HAP-1 (cell line): Measurements from ENCODE around the gene PTK7.
"Not testable (repeated sequence)": the region's sequence is repeated elsewhere in the genome, so short reads cannot be mapped to it uniquely, and the experiment has no call there.

Source experiments
- DNase-seq, 2 experiments: peaks; one replicate each; pipeline ENCODE4 v3.0.0-alpha.2; 2016 to 2020; ENCODE audit warnings: low spot score in 2 of 2
- H3K27me3 ChIP-seq: fragments of 250-450 bp; sonication (Bioruptor Pico); 2 replicates; pipeline ENCODE4 v1.5.1; 2020; ENCODE audit warnings: low read depth, mild to moderate bottlenecking, moderate library complexity
- H3K36me3 ChIP-seq: fragments of 250-450 bp; sonication (Bioruptor Pico); replicated peaks from 2 replicates; pipeline ENCODE4 v1.5.1; 2020; ENCODE audit warnings: mild to moderate bottlenecking
- H3K4me1 ChIP-seq: fragments of 250-450 bp; sonication (Bioruptor Pico); 2 replicates; pipeline ENCODE4 v1.5.1; 2020; ENCODE audit warnings: mild to moderate bottlenecking
- H3K4me3 ChIP-seq: fragments of 250-450 bp; sonication (Bioruptor Pico); 2 replicates; pipeline ENCODE4 v1.5.1; 2020; ENCODE audit warnings: mild to moderate bottlenecking, moderate library complexity
- H3K9me3 ChIP-seq: fragments of 250-450 bp; sonication (Bioruptor Pico); 2 replicates; pipeline ENCODE4 v1.5.1; 2020; ENCODE audit warnings: mild to moderate bottlenecking, moderate library complexity
- in situ Hi-C: fragments of 300-500 bp; cut with MboI; formaldehyde crosslinking; loops from 3 replicates; pipeline ENCODE4 v1.14.3; 2020; ENCODE audit warnings: low sequenced_read_pairs, inconsistent platforms, mixed read lengths

The PTK7 gene

DNA sequence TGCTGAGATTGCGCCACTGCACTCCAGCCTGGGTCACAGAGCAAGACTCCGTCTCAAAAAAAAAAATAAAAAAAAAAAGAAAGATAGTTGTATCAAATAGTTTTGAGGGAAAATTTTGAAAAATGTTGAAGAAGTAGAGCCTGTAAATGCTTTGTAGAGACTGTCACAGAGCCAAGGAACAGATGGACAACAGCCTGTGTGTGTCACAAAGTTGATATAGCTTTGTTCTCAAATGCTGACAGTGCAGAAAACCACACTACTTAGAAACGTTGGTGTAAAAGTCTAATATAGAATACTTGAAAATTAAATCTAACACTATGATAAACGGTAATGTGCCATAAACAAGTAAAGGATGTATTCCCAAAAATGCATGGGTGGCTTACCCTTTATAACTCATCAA is 25.4 kb downstream of the PTK7 start:
- Histone ChIP-seq H3K27me3 (no peaks in the 10 kb centered on the region), H3K4me3 (no peak overlapping the region), H3K4me1 (peaks cover 6% of the 10 kb centered on the region), H3K9me3 (no peaks in the 10 kb centered on the region), H3K36me3 (no peaks in the 10 kb centered on the region)
- in situ Hi-C loops: no loop called here
- no peak for DNase-seq

DNA sequence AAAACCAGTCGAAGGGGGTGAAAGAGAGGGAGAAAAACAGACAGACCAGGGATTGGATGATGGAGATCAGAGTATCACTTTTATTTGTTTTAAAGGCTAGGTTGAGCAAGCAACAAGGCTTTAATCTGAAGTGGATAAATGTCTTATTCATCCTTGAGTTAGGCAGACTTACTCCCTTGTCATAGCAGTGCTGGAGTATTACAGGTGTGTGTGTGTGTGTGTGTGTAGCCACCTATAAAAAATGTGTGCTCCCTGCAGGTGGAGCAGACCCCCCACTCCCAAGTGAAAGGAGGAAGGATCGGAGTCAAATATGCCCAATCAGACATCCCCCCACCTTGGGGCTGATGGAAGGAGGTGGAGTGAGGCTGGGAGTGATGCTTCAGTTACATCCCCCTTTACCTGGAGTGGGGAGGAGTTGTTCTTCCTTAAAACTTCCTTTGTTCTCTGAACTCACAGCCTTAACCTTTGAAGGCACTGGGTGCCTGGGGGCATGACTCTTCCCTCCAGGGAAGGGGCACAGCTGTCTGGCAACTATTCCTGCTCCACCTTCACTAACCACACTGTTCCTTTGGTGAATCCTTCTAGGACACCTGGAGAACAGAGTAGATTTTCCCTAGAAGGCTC is 27.3 kb downstream of the PTK7 start:
- no peaks in the 10 kb centered on the region for H3K27me3 ChIP-seq
- no peak overlapping the region for H3K4me3 ChIP-seq
- no peak for DNase-seq
- no peaks in the 10 kb centered on the region for H3K4me1 ChIP-seq
- H3K9me3 ChIP-seq: no peaks in the 10 kb centered on the region
- no peaks in the 10 kb centered on the region for H3K36me3 ChIP-seq
- in situ Hi-C loops: no loop called here

DNA sequence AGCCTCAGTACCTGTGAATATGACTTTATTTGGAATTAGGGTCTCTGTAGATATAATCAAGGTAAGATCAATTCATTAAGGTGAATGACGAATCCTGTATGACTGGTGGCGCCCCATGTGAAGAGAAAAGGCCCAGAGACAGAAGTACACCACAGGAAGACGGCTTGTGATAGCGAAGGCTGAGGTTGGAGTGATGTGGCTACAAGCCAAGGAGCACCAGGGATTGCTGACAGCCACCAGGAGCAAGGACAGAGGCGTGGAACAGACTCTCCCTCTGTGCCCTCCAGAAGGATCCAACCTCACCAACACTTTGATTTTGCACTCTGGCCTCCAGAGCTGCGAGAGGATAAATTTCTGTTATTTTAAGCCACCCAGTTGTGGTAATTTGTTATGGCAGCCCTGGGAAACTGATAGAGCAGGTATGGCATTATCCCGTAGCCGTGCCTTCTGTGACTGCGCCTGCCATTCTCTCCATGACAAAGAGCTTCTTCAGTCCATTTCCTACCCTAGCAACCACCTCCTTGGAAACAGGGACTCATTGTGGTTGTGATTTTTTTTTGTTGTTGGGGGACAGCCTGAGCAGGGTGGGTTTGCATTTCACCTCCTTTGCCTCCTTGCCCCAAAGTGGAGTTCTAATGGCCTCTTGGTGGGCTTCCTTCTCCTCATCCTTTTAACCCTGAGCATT is 29.6 kb downstream of the PTK7 start:
- DNase-seq: no peak
- Histone ChIP-seq H3K36me3 (no peaks in the 10 kb centered on the region), H3K4me3 (no peak overlapping the region), H3K9me3 (no peaks in the 10 kb centered on the region), H3K4me1 (no peaks in the 10 kb centered on the region), H3K27me3 (no peaks in the 10 kb centered on the region)
- in situ Hi-C loops: no loop called here

DNA sequence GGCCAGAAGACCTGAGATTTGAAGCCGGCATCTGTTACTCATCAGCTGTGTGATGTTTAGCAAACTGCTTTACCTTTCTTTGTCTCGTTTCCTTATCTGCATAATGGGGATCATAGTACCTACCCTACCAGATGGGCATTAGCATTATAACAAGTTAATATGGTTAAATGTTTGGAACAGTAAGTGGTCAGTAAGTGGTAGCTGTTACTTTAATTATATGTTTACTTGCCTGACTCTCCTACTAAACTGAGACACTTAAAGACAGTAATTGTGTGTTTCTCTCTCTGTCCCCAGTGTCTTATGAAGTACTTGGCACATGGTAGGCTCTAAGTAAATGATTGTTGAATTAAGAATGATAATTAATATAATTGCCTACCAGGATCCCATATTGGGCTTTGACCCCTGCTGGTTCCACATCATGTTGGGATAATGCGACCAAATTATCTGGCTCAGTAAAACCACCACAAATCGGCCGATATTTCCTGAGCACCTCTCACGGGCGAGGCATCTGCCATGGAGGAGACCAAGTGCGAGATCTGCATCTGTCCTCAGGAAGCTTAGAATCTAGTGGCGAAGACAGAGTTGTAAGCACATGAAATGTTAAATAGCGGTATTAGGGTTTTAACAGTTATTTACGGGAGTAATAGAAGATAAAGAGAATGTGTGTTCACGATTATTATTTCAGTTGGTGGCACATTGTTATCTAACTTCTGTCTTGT is 31.4 kb downstream of the PTK7 start:
- Histone ChIP-seq H3K9me3 (no peaks in the 10 kb centered on the region), H3K4me3 (no peak overlapping the region), H3K36me3 (no peaks in the 10 kb centered on the region), H3K4me1 (no peaks in the 10 kb centered on the region), H3K27me3 (no peaks in the 10 kb centered on the region)
- no peak for DNase-seq
- in situ Hi-C loops: no loop called here

DNA sequence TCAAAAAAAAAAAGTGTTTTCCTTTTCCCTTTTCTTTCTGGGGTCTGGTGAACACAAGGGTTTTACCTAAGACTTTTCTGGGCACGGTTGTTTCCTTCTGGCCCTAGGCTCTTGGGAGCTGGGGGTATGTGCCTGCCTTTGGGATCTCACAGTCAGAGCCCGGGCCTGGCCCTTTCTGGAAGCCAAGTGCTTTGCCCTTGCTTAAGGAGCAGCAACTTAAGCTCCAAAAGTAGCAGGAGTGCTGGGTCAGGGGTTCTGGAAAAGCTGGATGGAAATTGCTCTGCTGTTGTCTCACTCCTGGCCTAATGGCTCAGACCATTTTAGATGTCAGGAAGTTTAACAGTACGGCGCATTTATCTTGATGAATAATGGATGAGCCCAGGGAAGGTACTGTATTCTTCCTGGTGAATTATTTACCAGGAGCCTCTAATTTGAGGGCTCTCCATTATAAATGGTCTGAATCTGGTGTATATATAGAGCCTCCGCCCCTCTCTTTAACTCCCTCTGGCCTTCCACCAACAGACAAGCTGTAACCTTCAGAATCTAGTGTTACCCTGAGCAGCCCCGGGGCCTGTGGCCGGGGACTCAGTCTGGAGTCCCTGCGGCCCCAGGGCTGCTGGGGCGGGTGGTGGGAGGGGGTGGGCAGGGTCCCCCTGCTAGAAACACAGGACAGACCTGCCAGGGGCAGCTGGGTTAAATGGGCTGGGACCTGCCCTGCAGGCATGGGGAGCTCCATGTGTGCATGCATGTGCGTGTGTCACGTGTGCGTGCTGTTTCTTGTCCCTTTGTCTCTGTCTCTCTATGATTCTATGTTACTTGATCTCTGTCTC is 37.5 kb downstream of the PTK7 start:
- DNase-seq: no peak
- in situ Hi-C loops: no loop called here
- no peaks in the 10 kb centered on the region for H3K9me3 ChIP-seq
- no peaks in the 10 kb centered on the region for H3K27me3 ChIP-seq
- H3K4me1 ChIP-seq: peaks cover 19% of the 10 kb centered on the region
- no peaks in the 10 kb centered on the region for H3K36me3 ChIP-seq
- H3K4me3 ChIP-seq: no peak overlapping the region

DNA sequence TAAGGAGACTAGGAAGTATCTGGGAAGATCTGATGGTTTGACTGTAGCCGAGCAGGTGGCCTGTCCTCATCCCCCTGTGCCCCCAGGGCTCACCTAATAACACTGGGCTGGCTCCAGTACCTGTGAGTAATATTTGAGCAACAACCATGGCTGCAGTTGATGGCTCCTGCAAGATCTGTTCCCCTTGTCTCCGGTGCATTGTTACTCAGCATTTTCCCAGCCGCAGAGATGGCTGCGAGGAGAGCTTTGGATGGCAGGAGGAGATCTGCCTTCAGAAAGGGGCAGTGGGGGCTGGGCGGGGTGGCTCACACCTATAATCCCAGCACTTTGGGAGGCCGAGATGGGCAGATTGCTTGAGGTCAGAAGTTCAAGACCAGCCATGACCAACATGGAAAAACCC is 39.3 kb downstream of the PTK7 start:
- H3K27me3 ChIP-seq: no peaks in the 10 kb centered on the region
- H3K9me3 ChIP-seq: no peaks in the 10 kb centered on the region
- no peak for DNase-seq
- no peak overlapping the region for H3K4me3 ChIP-seq
- H3K4me1 ChIP-seq: peaks cover 19% of the 10 kb centered on the region
- in situ Hi-C loops: no loop called here
- no peaks in the 10 kb centered on the region for H3K36me3 ChIP-seq

DNA sequence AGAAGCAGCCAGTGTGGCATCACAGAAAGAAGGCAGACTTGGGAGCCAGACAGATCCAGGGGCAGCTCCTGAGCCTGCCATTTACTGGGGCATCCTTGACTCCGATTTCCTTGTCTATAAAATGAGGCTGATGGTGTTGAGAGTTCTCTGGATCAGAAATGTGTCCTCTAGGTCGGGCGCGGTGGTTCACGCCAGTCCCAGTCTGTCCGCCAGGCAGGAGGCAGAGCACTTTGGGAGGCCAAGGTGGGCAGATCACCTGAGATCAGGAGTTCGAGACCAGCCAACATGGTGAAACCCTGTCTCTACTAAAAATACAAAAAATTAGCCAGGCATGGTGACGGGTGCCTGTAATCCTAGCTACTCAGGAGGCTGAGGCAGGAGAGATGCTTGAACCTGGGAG is 41.4 kb downstream of the PTK7 start:
- H3K36me3 ChIP-seq, H3K4me3 ChIP-seq, H3K27me3 ChIP-seq, DNase-seq, H3K9me3 ChIP-seq, in situ Hi-C loops: not testable (repeated sequence)
- peaks cover 19% of the 10 kb centered on the region for H3K4me1 ChIP-seq

DNA sequence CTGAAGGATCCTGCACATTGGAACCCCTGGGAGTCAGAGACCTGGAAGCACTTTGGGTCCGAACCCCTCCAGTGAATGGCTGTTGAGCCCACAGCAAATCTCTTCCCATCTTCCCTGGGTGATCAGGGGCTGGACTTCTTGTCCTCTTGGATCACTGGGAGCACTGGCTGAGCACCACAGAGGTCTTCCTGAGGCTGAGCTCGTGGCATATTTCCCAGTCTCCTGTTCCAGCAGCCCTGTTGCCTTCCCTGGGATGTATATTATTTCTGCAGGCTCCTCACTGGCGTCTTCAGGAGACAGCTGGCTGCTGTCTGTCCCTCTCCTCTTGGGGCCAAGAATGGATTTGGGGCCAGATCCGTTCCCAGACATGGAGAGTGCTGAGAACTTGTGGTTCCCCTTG is 43.4 kb downstream of the PTK7 start:
- H3K27me3 ChIP-seq: no peaks in the 10 kb centered on the region
- H3K9me3 ChIP-seq: no peaks in the 10 kb centered on the region
- H3K4me1 ChIP-seq: peaks cover 9% of the 10 kb centered on the region
- no peak for DNase-seq
- H3K4me3 ChIP-seq: no peak overlapping the region
- no peaks in the 10 kb centered on the region for H3K36me3 ChIP-seq
- in situ Hi-C loops: no loop called here

DNA sequence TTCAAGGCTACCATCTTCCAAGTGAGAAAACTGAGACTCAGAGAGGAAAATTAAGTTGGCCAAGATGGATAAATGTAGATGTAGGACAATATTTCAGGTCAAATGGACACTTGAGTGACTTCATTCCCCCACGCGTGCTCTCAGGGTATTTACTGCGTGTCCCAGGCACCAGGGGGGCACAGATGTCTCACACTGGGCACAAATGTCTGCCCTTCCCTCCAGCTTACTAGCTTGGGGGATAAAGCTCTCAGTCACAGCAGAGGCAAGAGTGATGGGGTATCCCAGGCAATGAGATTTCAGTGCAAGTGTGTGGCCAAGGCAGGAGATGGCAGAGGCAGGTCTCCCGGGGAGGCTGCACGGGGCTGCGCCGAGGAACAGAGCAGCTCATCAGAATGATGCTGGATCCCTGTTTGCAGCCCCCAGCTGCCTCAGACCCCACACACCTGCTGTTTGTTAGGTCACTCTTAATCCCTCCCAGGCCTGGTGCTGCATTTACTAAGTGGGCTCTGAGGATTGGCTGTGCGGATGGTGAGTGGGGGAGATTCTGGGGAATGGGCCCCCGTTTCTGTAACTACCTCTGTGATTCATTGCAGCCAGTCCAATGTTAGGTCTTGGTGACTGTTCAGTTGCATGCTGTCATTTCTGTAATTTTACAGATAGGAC is 44.1 kb downstream of the PTK7 start:
- Histone ChIP-seq H3K36me3 (no peaks in the 10 kb centered on the region), H3K9me3 (no peaks in the 10 kb centered on the region), H3K4me1 (peaks cover 2% of the 10 kb centered on the region; the same call in 1 of the 2 replicates), H3K4me3 (no peak overlapping the region), H3K27me3 (no peaks in the 10 kb centered on the region)
- no peak for DNase-seq
- in situ Hi-C loops: no loop called here

DNA sequence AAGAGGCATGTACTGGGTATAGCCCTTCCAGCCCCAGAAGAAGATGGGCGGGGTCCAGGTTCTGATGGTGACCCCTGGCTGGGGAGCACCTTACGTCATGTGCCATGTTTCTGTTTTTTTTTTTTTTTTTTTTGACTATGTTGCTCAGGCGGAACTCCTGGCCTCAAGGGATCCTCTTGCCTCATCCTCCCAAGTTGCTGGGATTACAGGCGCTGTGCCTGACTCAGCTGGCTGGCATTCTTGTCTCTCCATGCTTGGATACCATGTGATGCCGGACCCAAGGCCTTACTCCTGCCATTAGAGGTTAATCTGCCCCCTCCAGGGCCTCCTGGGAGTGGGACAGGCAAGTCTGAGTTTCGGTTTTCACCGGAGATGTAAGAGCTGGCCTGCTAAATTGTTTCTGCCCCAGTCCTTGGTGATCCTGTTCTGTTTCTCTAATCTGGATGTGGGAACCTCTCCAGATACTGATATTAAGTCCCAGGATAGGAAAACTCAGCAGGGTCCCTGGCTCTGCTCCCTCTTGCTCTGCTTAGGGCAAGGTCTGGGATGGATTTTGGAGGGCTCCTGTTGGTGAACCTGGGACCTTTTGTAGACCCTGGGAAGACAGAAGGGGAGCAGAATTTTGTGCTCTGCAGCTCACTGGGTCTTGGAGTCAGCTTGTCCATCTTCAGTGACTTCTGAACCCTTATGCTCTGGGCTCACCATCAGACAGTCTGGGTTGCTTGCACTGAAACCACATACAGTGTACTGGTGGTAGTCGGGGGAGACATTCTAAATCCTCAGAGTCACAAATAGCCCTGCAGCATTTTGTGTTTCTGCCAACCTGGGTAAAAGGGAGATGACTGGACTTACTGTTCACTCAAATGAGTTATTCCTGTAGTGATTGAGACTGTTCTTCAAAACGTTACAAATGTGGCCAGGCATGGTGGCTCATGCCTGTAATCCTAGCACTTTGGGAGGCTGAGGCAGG is 45.1 kb downstream of the PTK7 start:
- Histone ChIP-seq H3K27me3 (no peaks in the 10 kb centered on the region), H3K9me3 (no peaks in the 10 kb centered on the region), H3K4me1 (no peaks in the 10 kb centered on the region), H3K4me3 (no peak overlapping the region), H3K36me3 (no peaks in the 10 kb centered on the region)
- no peak for DNase-seq
- in situ Hi-C loops: no loop called here

DNA sequence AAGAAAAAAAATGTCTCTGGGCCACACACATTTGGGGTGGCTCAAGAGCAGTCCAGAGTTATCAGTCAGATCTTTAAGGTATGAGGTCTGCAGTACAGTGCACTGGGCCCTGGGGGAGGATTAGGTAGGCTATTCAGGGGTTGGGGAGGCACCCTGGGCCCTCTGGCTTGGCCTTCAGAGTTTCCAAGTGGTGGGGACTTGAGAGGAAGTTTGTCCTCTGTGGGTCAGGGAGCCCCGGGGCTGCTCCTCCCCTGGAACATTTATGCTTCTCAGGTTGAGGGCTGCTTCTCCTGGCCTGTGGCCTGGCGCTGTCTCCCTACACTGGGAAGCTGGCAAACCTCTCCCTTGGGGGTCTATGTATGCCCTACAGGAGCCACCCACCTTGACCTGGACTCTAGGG is 46.0 kb downstream of the PTK7 start:
- no peaks in the 10 kb centered on the region for H3K9me3 ChIP-seq
- no peaks in the 10 kb centered on the region for H3K36me3 ChIP-seq
- no peaks in the 10 kb centered on the region for H3K4me1 ChIP-seq
- H3K4me3 ChIP-seq: no peak overlapping the region
- H3K27me3 ChIP-seq: no peaks in the 10 kb centered on the region
- in situ Hi-C loops: no loop called here
- DNase-seq: no peak

DNA sequence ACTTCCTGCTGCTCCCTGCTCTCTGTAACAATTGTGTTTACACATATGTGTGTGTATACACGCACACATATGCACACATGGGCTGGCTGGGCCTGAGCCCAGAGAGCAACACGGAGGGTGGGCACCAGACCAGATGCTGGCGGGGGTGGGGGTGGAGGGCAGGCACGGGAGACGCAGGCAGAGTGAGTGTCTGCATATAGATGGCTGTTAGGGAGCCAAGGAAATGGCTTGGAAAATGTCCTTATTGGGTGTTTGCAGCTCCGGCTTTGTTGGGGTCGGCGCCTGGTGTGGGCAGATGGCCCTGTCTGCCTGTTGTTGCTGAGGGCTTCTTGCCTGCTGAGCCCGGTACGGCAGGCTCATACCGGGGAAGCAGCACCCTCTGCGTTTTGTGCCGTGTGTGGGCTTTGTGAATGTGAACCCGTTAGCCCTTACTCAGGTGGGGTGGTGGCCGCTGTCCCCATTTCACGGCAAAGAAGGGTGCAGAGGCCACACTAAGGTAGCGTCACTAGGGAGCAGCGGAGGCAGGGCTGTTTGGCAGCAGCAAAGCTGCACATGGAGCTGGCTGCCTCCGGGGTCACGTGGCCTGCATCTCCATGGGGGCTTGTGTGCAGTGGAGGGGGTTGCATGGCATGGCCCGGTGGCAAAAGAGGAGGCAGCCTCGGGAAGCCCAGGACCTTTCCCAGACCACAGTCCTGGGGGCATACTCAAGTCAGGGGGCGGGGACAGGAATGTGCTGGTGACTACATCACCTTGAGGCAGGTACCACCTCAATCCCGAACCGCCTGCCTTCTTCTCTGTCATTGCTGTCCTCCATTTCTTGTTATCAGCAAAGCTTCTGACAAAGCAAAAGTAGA is 47.6 kb downstream of the PTK7 start:
- H3K27me3 ChIP-seq: no peaks in the 10 kb centered on the region
- H3K36me3 ChIP-seq: no peaks in the 10 kb centered on the region
- in situ Hi-C loops: no loop called here
- DNase-seq: no peak
- H3K4me3 ChIP-seq: no peak overlapping the region
- no peaks in the 10 kb centered on the region for H3K9me3 ChIP-seq
- H3K4me1 ChIP-seq: no peaks in the 10 kb centered on the region
